ENCODE results near the gene SETD4. TPM values are rescaled to one million over a fixed set of nuclear protein-coding genes. Genes with fewer than 3 reads are reported as not detected.

Gene SETD4
- total and polyA plus RNA-seq, 2 of the 13 experiments (the other 11 are each of a cell fraction or from before 2014, with no cell fraction given) = 7.1 to 14.4 TPM

DNA sequence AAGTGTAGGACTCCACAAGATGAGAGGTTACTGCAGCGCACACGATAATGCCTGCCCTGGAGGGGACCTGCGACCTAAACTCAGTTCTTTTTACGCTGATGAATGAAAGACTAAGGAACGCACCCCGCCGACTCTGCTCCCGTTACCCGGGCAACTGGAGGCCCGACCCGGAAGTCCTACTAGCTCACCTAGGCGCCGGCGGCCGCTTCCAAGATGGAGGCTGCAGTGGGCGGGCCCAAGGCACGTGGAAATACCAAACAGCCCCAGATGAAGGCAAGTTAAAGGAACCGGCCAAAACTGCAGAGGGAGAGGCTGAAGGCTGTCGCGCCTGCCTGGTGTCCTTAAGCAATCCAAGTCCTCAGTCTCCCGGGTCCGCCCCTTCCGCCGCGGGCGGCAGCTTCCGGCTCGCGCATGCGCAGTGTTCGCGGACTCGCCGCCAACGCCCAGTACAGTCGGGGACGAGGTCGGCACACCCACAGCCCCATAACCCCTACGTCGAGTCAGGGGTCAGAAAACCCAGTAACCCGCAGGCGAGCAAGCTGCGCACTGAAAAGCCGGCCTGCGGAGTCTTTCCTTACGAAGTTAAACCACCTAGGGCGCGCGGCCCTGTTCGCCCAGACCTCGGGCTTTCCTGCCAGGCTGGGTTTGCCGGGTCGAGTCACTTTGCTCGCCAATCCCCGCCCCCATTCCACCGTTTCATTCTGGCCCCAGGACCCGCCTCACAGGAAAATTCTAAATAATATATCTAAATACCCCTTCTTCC is at the start of gene SETD4 (continued):
- TF ChIP-seq, protein P1, sequence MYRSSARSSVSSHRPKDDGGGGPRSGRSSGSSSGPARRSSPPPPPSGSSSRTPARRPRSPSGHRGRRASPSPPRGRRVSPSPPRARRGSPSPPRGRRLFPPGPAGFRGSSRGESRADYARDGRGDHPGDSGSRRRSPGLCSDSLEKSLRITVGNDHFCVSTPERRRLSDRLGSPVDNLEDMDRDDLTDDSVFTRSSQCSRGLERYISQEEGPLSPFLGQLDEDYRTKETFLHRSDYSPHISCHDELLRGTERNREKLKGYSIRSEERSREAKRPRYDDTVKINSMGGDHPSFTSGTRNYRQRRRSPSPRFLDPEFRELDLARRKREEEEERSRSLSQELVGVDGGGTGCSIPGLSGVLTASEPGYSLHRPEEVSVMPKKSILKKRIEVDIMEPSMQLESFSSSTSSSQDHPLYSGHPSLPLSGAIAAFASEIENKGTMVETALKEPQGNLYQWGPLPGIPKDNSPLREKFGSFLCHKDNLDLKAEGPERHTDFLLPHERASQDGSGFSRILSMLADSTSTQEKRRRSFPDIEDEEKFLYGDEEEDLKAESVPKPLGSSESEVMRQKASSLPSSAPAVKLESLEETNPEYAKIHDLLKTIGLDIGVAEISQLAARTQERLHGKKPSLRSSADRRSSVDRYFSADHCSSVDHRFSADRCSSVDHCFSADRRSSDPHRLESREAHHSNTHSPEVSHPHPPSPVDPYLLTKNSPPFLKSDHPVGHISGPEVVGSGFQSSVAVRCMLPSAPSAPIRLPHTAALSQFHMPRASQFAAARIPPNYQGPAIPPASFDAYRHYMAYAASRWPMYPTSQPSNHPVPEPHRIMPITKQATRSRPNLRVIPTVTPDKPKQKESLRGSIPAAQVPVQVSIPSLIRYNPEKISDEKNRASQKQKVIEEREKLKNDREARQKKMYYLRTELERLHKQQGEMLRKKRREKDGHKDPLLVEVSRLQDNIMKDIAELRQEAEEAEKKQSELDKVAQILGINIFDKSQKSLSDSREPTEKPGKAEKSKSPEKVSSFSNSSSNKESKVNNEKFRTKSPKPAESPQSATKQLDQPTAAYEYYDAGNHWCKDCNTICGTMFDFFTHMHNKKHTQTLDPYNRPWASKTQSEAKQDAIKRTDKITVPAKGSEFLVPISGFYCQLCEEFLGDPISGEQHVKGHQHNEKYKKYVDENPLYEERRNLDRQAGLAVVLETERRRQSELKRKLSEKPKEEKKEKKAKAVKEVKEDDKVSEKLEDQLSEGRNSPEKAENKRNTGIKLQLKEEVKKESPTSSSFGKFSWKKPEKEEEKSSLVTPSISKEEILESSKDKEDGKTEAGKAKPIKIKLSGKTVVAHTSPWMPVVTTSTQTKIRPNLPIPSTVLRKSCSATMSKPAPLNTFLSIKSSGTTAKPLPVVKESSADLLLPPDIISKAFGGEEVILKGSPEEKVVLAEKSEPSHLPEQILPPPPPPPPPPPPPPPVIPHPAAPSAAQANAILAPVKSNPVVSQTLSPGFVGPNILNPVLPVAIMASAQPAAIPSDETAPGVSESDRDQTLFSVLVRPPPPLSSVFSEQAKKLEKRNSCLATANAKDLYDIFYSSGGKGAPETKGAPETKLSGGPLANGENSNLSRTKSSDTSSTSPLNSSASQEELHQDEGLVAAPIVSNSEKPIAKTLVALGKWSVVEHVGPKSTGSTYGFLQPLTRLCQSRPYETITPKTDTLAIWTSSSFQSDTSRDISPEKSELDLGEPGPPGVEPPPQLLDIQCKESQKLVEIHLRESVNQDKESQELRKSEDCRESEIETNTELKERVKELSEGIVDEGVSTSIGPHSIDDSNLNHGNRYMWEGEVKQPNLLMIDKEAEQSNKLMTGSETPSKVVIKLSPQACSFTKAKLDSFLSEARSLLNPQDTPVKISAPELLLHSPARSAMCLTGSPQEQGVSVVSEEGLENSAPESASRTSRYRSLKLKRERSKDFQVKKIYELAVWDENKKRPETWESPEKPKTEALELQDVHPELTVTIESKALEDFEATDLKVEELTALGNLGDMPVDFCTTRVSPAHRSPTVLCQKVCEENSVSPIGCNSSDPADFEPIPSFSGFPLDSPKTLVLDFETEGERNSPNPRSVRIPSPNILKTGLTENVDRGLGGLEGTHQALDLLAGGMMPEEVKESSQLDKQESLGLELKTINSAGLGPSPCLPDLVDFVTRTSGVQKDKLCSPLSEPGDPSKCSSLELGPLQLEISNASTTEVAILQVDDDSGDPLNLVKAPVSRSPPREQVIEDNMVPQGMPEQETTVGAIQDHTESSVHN (CRISPR knock-in tag; IDR thresholded peaks at IDR 0.05) = no peak
- peak; percentile 80 for TF ChIP-seq ZFP90 (CRISPR knock-in tag; IDR thresholded peaks at IDR 0.05; ENCODE audit: borderline replicate concordance)
- TF ChIP-seq NCOA1 (CRISPR knock-in tag; IDR thresholded peaks at IDR 0.05) = peak; percentile 22; the same call in 1 of the 2 replicates
- no peak; the same call in 1 of the 2 replicates for TF ChIP-seq HES4 (CRISPR knock-in tag; IDR thresholded peaks at IDR 0.05; ENCODE audit: borderline replicate concordance)
- TF ChIP-seq, protein P2, sequence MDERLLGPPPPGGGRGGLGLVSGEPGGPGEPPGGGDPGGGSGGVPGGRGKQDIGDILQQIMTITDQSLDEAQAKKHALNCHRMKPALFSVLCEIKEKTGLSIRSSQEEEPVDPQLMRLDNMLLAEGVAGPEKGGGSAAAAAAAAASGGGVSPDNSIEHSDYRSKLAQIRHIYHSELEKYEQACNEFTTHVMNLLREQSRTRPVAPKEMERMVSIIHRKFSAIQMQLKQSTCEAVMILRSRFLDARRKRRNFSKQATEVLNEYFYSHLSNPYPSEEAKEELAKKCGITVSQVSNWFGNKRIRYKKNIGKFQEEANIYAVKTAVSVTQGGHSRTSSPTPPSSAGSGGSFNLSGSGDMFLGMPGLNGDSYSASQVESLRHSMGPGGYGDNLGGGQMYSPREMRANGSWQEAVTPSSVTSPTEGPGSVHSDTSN (CRISPR knock-in tag; IDR thresholded peaks at IDR 0.05) = no peak
- TF ChIP-seq, protein P3, sequence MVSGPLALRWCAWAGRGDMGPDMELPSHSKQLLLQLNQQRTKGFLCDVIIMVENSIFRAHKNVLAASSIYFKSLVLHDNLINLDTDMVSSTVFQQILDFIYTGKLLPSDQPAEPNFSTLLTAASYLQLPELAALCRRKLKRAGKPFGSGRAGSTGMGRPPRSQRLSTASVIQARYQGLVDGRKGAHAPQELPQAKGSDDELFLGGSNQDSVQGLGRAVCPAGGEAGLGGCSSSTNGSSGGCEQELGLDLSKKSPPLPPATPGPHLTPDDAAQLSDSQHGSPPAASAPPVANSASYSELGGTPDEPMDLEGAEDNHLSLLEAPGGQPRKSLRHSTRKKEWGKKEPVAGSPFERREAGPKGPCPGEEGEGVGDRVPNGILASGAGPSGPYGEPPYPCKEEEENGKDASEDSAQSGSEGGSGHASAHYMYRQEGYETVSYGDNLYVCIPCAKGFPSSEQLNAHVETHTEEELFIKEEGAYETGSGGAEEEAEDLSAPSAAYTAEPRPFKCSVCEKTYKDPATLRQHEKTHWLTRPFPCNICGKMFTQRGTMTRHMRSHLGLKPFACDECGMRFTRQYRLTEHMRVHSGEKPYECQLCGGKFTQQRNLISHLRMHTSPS (CRISPR knock-in tag; IDR thresholded peaks at IDR 0.05; ENCODE audit: low read depth) = no peak
- TF ChIP-seq ZNF577 (CRISPR knock-in tag; IDR thresholded peaks at IDR 0.05; ENCODE audit: borderline replicate concordance, low read depth) = no peak
- TF ChIP-seq SRSF9 (IDR thresholded peaks at IDR 0.05; ENCODE audit: borderline replicate concordance, insufficient read depth, low read depth, low read length, poor library complexity, severe bottlenecking) = no peak
- TF ChIP-seq, protein P4, sequence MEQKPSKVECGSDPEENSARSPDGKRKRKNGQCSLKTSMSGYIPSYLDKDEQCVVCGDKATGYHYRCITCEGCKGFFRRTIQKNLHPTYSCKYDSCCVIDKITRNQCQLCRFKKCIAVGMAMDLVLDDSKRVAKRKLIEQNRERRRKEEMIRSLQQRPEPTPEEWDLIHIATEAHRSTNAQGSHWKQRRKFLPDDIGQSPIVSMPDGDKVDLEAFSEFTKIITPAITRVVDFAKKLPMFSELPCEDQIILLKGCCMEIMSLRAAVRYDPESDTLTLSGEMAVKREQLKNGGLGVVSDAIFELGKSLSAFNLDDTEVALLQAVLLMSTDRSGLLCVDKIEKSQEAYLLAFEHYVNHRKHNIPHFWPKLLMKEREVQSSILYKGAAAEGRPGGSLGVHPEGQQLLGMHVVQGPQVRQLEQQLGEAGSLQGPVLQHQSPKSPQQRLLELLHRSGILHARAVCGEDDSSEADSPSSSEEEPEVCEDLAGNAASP (CRISPR knock-in tag; IDR thresholded peaks at IDR 0.05; ENCODE audit: borderline replicate concordance) = no peak
- TF ChIP-seq IRX3 (CRISPR knock-in tag; IDR thresholded peaks at IDR 0.05; ENCODE audit: borderline replicate concordance, low read depth) = no peak; the same call in 1 of the 2 replicates
- TF ChIP-seq, protein P5, sequence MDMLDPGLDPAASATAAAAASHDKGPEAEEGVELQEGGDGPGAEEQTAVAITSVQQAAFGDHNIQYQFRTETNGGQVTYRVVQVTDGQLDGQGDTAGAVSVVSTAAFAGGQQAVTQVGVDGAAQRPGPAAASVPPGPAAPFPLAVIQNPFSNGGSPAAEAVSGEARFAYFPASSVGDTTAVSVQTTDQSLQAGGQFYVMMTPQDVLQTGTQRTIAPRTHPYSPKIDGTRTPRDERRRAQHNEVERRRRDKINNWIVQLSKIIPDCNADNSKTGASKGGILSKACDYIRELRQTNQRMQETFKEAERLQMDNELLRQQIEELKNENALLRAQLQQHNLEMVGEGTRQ (IDR thresholded peaks at IDR 0.05; ENCODE audit: low read depth, low read length) = no peak
- TF ChIP-seq, protein P5 (CRISPR knock-in tag; IDR thresholded peaks at IDR 0.05; ENCODE audit: borderline replicate concordance) = no peak

All from HepG2 (cell line).